Bronchial epithelial cell (primary cell): ENCODE data around the gene RXYLT1. TPM values are rescaled to one million over a fixed set of nuclear protein-coding genes. Genes with fewer than 3 reads are reported as not detected.

ENCODE experiments used
- DNase-seq: peaks from one replicate; pipeline ENCODE4 v3.0.0-alpha.2; 2010; ENCODE audit warnings: low read depth
- FAIRE-seq: peaks from 2 replicates; lab custom pipeline; 2011; peaks lifted over from hg19 to GRCh38; lab: Jason Lieb, UNC
- H3K27me3 ChIP-seq: 2 replicates; pipeline ENCODE4 v1.5.1; 2011; ENCODE audit warnings: low read length; ENCODE audit not compliant: control insufficient read depth, insufficient read depth
- H3K36me3 ChIP-seq: 2 replicates; pipeline ENCODE4 v1.5.1; 2011; ENCODE audit warnings: low read length; ENCODE audit not compliant: control insufficient read depth, insufficient read depth
- H3K4me3 ChIP-seq: 2 replicates; pipeline ENCODE4 v1.5.1; 2011; ENCODE audit warnings: mild to moderate bottlenecking, low read depth, low read length, control low read depth
- total RNA-seq: library from RNA; depleted of rRNA; stranded (reverse); fragments of >200 nt; gene quantifications from 2 replicates; pipeline ENCODE4 v1.2.1, GENCODE V29; 2014
- TF ChIP-seq, protein P1 (sequence below): IDR thresholded peaks from 2 replicates; pipeline ENCODE4 v1.5.1; 2011; ENCODE audit warnings: mild to moderate bottlenecking, moderate library complexity, low read length, control low read depth, inconsistent platforms; ENCODE audit not compliant: insufficient read depth, severe bottlenecking

RXYLT1 gene
- total RNA-seq, 1 donor from 2014 or later, result 18.7 TPM

DNA sequence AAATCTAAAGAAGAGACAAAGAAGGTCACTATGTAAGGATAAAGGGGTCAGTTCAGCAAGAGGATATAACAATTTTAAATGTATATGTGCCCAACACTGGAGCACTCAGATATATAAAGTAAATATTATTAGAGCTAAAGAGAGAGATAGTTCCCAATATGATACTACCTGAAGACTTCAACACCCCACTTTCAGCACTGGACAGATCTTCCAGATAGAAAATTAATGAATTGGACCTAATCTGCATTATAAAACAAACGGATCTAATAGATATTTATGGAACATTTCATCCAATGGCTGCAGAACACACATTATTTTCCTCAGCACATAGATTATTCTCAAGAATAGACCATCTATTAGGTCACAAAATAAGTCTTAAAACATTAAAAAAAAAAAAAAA is 40.7 kb downstream of the RXYLT1 start:
- FAIRE-seq, result no peak
- TF ChIP-seq, protein P1, sequence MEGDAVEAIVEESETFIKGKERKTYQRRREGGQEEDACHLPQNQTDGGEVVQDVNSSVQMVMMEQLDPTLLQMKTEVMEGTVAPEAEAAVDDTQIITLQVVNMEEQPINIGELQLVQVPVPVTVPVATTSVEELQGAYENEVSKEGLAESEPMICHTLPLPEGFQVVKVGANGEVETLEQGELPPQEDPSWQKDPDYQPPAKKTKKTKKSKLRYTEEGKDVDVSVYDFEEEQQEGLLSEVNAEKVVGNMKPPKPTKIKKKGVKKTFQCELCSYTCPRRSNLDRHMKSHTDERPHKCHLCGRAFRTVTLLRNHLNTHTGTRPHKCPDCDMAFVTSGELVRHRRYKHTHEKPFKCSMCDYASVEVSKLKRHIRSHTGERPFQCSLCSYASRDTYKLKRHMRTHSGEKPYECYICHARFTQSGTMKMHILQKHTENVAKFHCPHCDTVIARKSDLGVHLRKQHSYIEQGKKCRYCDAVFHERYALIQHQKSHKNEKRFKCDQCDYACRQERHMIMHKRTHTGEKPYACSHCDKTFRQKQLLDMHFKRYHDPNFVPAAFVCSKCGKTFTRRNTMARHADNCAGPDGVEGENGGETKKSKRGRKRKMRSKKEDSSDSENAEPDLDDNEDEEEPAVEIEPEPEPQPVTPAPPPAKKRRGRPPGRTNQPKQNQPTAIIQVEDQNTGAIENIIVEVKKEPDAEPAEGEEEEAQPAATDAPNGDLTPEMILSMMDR, result no peak
- no peaks in the 10 kb centered on the region for H3K27me3 ChIP-seq

GRCh38 chr12:63821781-63822251 is 42.1 kb downstream of the RXYLT1 start:
- TF ChIP-seq, protein P1, result no peak
- FAIRE-seq (no peak), DNase-seq (no peak)
- Histone ChIP-seq H3K27me3 (no peaks in the 10 kb centered on the region), H3K4me3 (peak overlapping the region; percentile 24), H3K36me3 (no peaks in the 10 kb centered on the region)

More for the DNA sequence above, 40.7 kb downstream of the RXYLT1 start:
- Histone ChIP-seq H3K36me3 (no peaks in the 10 kb centered on the region), H3K4me3 (no peak overlapping the region)
- DNase-seq, result no peak

GRCh38 chr12:63822352-63822751 is 42.6 kb downstream of the RXYLT1 start:
- Histone ChIP-seq H3K36me3 (no peaks in the 10 kb centered on the region), H3K4me3 (no peak overlapping the region), H3K27me3 (no peaks in the 10 kb centered on the region)
- DNase-seq, result peak; percentile 75
- TF ChIP-seq, protein P1, result no peak
- FAIRE-seq, result no peak

GRCh38 chr12:63823040-63823439 is 43.3 kb downstream of the RXYLT1 start:
- no peak for DNase-seq
- TF ChIP-seq, protein P1, result no peak
- peak; percentile 86 for FAIRE-seq
- Histone ChIP-seq H3K27me3 (no peaks in the 10 kb centered on the region), H3K4me3 (no peak overlapping the region), H3K36me3 (no peaks in the 10 kb centered on the region)

GRCh38 chr12:63826006-63826585 is 46.4 kb downstream of the RXYLT1 start:
- Histone ChIP-seq H3K36me3 (no peaks in the 10 kb centered on the region), H3K4me3 (no peak overlapping the region), H3K27me3 (no peaks in the 10 kb centered on the region)
- DNase-seq (peak; percentile 65), FAIRE-seq (no peak)
- TF ChIP-seq, protein P1, result peak; percentile 67

GRCh38 chr12:63828867-63829266 is 49.2 kb downstream of the RXYLT1 start:
- TF ChIP-seq, protein P1, result no peak
- no peaks in the 10 kb centered on the region for H3K36me3 ChIP-seq
- H3K27me3 ChIP-seq, result no peaks in the 10 kb centered on the region
- no peak overlapping the region for H3K4me3 ChIP-seq
- FAIRE-seq (no peak), DNase-seq (no peak)
